ENCODE data around the gene IL9R.
"Not testable (repeated sequence)": the region's sequence is repeated elsewhere in the genome, so short reads cannot be mapped to it uniquely, and the experiment has no call there.

IL9R gene

GRCh38 chrX:155998761-155999510 is 1.4 kb downstream of the IL9R start:
- DNase-seq (ENCODE audit: low read depth in 2 of 2, low spot score in 1 of 2), result no peak

- not testable (repeated sequence) for DNase-seq (ENCODE audit: low read depth in 2 of 2, low spot score in 1 of 2)
Observed at GRCh38 chrX:155999751-156000150, 2.3 kb downstream of the IL9R start.

- no peak for DNase-seq (ENCODE audit: low read depth in 2 of 2, low spot score in 1 of 2)
Observed at GRCh38 chrX:156000361-156000926, 2.9 kb downstream of the IL9R start.

- no peak for DNase-seq (ENCODE audit: low read depth in 2 of 2, low spot score in 1 of 2)
Observed at GRCh38 chrX:156001001-156001666, 3.6 kb downstream of the IL9R start.

- DNase-seq (ENCODE audit: low read depth in 2 of 2, low spot score in 1 of 2), result no peak
Observed at GRCh38 chrX:156001667-156002021, 4.1 kb downstream of the IL9R start.

GRCh38 chrX:156002507-156002906 is 5.0 kb downstream of the IL9R start:
- DNase-seq (ENCODE audit: low read depth in 2 of 2, low spot score in 1 of 2), result no peak

GRCh38 chrX:156003486-156004185 is 6.1 kb downstream of the IL9R start:
- no peak for DNase-seq (ENCODE audit: low read depth in 2 of 2, low spot score in 1 of 2)

GRCh38 chrX:156004256-156004655 is 6.8 kb downstream of the IL9R start:
- DNase-seq (ENCODE audit: low read depth in 2 of 2, low spot score in 1 of 2), result no peak

GRCh38 chrX:156004740-156005139 is 7.2 kb downstream of the IL9R start:
- no peak for DNase-seq (ENCODE audit: low read depth in 2 of 2, low spot score in 1 of 2)

GRCh38 chrX:156005144-156005543 is 7.6 kb downstream of the IL9R start:
- no peak for DNase-seq (ENCODE audit: low read depth in 2 of 2, low spot score in 1 of 2)

GRCh38 chrX:156006468-156006867 is 9.0 kb downstream of the IL9R start:
- not testable (repeated sequence) for DNase-seq (ENCODE audit: low read depth in 2 of 2, low spot score in 1 of 2)

GRCh38 chrX:156008379-156008778 is 10.9 kb downstream of the IL9R start:
- DNase-seq (ENCODE audit: low read depth in 2 of 2, low spot score in 1 of 2), result not testable (repeated sequence)

GRCh38 chrX:156008915-156009314 is 11.4 kb downstream of the IL9R start:
- no peak for DNase-seq (ENCODE audit: low read depth in 2 of 2, low spot score in 1 of 2)

GRCh38 chrX:156009691-156010090 is 12.2 kb downstream of the IL9R start:
- not testable (repeated sequence) for DNase-seq (ENCODE audit: low read depth in 2 of 2, low spot score in 1 of 2)

GRCh38 chrX:156013286-156013953 is 15.9 kb downstream of the IL9R start:
- DNase-seq (ENCODE audit: low read depth in 2 of 2, low spot score in 1 of 2), result not testable (repeated sequence)

GRCh38 chrX:156019846-156020245 is 22.4 kb downstream of the IL9R start:
- DNase-seq (ENCODE audit: low read depth in 2 of 2, low spot score in 1 of 2), result not testable (repeated sequence)

GRCh38 chrX:156023002-156023401 is 25.5 kb downstream of the IL9R start:
- not testable (repeated sequence) for DNase-seq (ENCODE audit: low read depth in 2 of 2, low spot score in 1 of 2)

- not testable (repeated sequence) for DNase-seq (ENCODE audit: low read depth in 2 of 2, low spot score in 1 of 2)
Observed at GRCh38 chrX:156024949-156025492, 27.5 kb downstream of the IL9R start.

- not testable (repeated sequence) for DNase-seq (ENCODE audit: low read depth in 2 of 2, low spot score in 1 of 2)
Observed at GRCh38 chrX:156028653-156029237, 31.2 kb downstream of the IL9R start.

- DNase-seq (ENCODE audit: low read depth in 2 of 2, low spot score in 1 of 2), result not testable (repeated sequence)
Observed at GRCh38 chrX:156029296-156029695, 31.8 kb downstream of the IL9R start.
